Measurements from ENCODE around the gene RNF4. TPM values are rescaled to one million over a fixed set of nuclear protein-coding genes. Genes with fewer than 3 reads are reported as not detected.

The RNF4 gene
- total and polyA plus RNA-seq, 10 of the 15 experiments (the other 5 are each of a cell fraction or from before 2014, with no cell fraction given) = 34.9 to 145 (median 76.1) TPM

- TF ChIP-seq USF1 (IDR thresholded peaks at IDR 0.05; ENCODE audit: borderline replicate concordance, extremely low read length, insufficient read depth, low read depth, low read length) (no peak), POLR2AphosphoS2 (IDR thresholded peaks at IDR 0.05; ENCODE audit: low read depth, low read length) (no peak), KDM1A (IDR thresholded peaks at IDR 0.05; ENCODE audit: borderline replicate concordance) (no peak), POU2F2 (IDR thresholded peaks at IDR 0.05; ENCODE audit: borderline replicate concordance, low read depth, low read length) (no peak; the same call in 2 of the 3 replicates), PAX8 (IDR thresholded peaks at IDR 0.05) (no peak), BCLAF1 (IDR thresholded peaks at IDR 0.05) (no peak), SRF (IDR thresholded peaks at IDR 0.05; ENCODE audit: low read depth in 2 of 2, low read length in 2 of 2) (no peak), CHD4 (IDR thresholded peaks at IDR 0.05) (no peak), NBN (IDR thresholded peaks at IDR 0.05) (peak; percentile 34; the same call in 1 of the 2 replicates), BCL11A (IDR thresholded peaks at IDR 0.05; ENCODE audit: low read depth, low read length) (no peak), BHLHE40 (IDR thresholded peaks at IDR 0.05; ENCODE audit: borderline replicate concordance in 1 of 2, low read depth in 2 of 2, low read length in 1 of 2) (peak; percentile 89 to 92; a peak in 3 of 4 replicates), HDAC6 (IDR thresholded peaks at IDR 0.05; ENCODE audit: unreplicated experiment) (no peak), HDGF (IDR thresholded peaks at IDR 0.05) (no peak), ATF7 (IDR thresholded peaks at IDR 0.05; ENCODE audit: low read depth) (no peak), PRDM15 (CRISPR knock-in tag; IDR thresholded peaks at IDR 0.05) (no peak), FOS (IDR thresholded peaks at IDR 0.05; ENCODE audit: borderline replicate concordance, extremely low read depth, insufficient read length) (no peak), MXI1 (IDR thresholded peaks at IDR 0.05; ENCODE audit: low read depth, low read length) (no peak; the same call in 1 of the 2 replicates), CREB1 (IDR thresholded peaks at IDR 0.05; ENCODE audit: low read depth) (peak; percentile 51; the same call in 1 of the 2 replicates), ATF2 (IDR thresholded peaks at IDR 0.05; ENCODE audit: low read length) (no peak), TARDBP (IDR thresholded peaks at IDR 0.05; ENCODE audit: borderline replicate concordance) (no peak)
Measured at GRCh38 chr4:2469192-2469984, 482 bp downstream of the RNF4 start (continued).

Measured in GM12878 (cell line).